ENCODE measurements around the gene PRG2. TPM values are rescaled to one million over a fixed set of nuclear protein-coding genes. Genes with fewer than 3 reads are reported as not detected.
"Not testable (repeated sequence)": the region's sequence is repeated elsewhere in the genome, so short reads cannot be mapped to it uniquely, and the experiment has no call there.

The PRG2 gene
- total RNA-seq, 1 donor = not detected

- TF ChIP-seq CTCF (IDR thresholded peaks at IDR 0.05; ENCODE audit: extremely low read depth, low read depth, low read length) = no peak
- no peak for DNase-seq (ENCODE audit: insufficient read length, low spot score, missing footprints)
- no peaks in the 10 kb centered on the region for H3K27me3 ChIP-seq (ENCODE audit: insufficient read depth, low read length)
- peaks cover 27% of the 10 kb centered on the region for H3K36me3 ChIP-seq (ENCODE audit: insufficient read depth, low read length)
- peaks cover 3% of the 10 kb centered on the region for H3K4me1 ChIP-seq (ENCODE audit: insufficient read depth, low read length)
- H3K4me3 ChIP-seq (ENCODE audit: insufficient read depth, low read length) = no peak overlapping the region
- H2AFZ ChIP-seq (ENCODE audit: low read length) = no peak overlapping the region
- no peaks in the 10 kb centered on the region for H4K20me1 ChIP-seq (ENCODE audit: insufficient read depth, low read length)
- H3K4me2 ChIP-seq (ENCODE audit: insufficient read depth, low read length) = no peak overlapping the region
- no peaks in the 10 kb centered on the region for H3K9me3 ChIP-seq (ENCODE audit: low read depth, low read length)
- no peak overlapping the region for H3K27ac ChIP-seq (ENCODE audit: low read depth, low read length)
- no peaks in the 10 kb centered on the region for H3K79me2 ChIP-seq (ENCODE audit: insufficient read depth, low read length)
These were observed 14.9 kb upstream of the PRG2 start for GRCh38 chr11:57405271-57405860.

- DNase-seq (ENCODE audit: insufficient read length, low spot score, missing footprints) = no peak
- Histone ChIP-seq H3K27me3 (ENCODE audit: insufficient read depth, low read length) (peaks cover 3% of the 10 kb centered on the region), H3K27ac (ENCODE audit: low read depth, low read length) (no peak overlapping the region)
These were observed 13.3 kb upstream of the PRG2 start for GRCh38 chr11:57403802-57404147.

GRCh38 chr11:57403003-57403801 lies 12.8 kb upstream of the PRG2 start:
- not testable (repeated sequence) for H3K79me2 ChIP-seq (ENCODE audit: insufficient read depth, low read length); H3K27me3 ChIP-seq (ENCODE audit: insufficient read depth, low read length); H3K4me1 ChIP-seq (ENCODE audit: insufficient read depth, low read length); DNase-seq (ENCODE audit: insufficient read length, low spot score, missing footprints); H3K4me3 ChIP-seq (ENCODE audit: insufficient read depth, low read length); H3K27ac ChIP-seq (ENCODE audit: low read depth, low read length); H3K9me3 ChIP-seq (ENCODE audit: low read depth, low read length); H4K20me1 ChIP-seq (ENCODE audit: insufficient read depth, low read length); H2AFZ ChIP-seq (ENCODE audit: low read length); H3K4me2 ChIP-seq (ENCODE audit: insufficient read depth, low read length)
- H3K36me3 ChIP-seq (ENCODE audit: insufficient read depth, low read length) = peaks cover 12% of the 10 kb centered on the region

More at GRCh38 chr11:57403802-57404147, 13.3 kb upstream of the PRG2 start:
- no peak overlapping the region for H3K4me2 ChIP-seq (ENCODE audit: insufficient read depth, low read length)
- no peak for TF ChIP-seq CTCF (IDR thresholded peaks at IDR 0.05; ENCODE audit: extremely low read depth, low read depth, low read length)
- H3K9me3 ChIP-seq (ENCODE audit: low read depth, low read length) = no peaks in the 10 kb centered on the region
- no peak overlapping the region for H2AFZ ChIP-seq (ENCODE audit: low read length)
- H3K79me2 ChIP-seq (ENCODE audit: insufficient read depth, low read length) = no peaks in the 10 kb centered on the region
- H4K20me1 ChIP-seq (ENCODE audit: insufficient read depth, low read length) = no peaks in the 10 kb centered on the region
- peaks cover 16% of the 10 kb centered on the region for H3K36me3 ChIP-seq (ENCODE audit: insufficient read depth, low read length)
- H3K4me1 ChIP-seq (ENCODE audit: insufficient read depth, low read length) = peaks cover 3% of the 10 kb centered on the region
- H3K4me3 ChIP-seq (ENCODE audit: insufficient read depth, low read length) = no peak overlapping the region

GRCh38 chr11:57402188-57403002 lies 11.9 kb upstream of the PRG2 start:
- H3K79me2 ChIP-seq (ENCODE audit: insufficient read depth, low read length) = no peaks in the 10 kb centered on the region
- no peak for TF ChIP-seq CTCF (IDR thresholded peaks at IDR 0.05; ENCODE audit: extremely low read depth, low read depth, low read length)
- DNase-seq (ENCODE audit: insufficient read length, low spot score, missing footprints) = no peak

More at GRCh38 chr11:57402188-57403002, 11.9 kb upstream of the PRG2 start:
- H3K9me3 ChIP-seq (ENCODE audit: low read depth, low read length) = no peaks in the 10 kb centered on the region
- no peaks in the 10 kb centered on the region for H4K20me1 ChIP-seq (ENCODE audit: insufficient read depth, low read length)
- peaks cover 4% of the 10 kb centered on the region for H3K36me3 ChIP-seq (ENCODE audit: insufficient read depth, low read length)
- no peak overlapping the region for H2AFZ ChIP-seq (ENCODE audit: low read length)
- no peak overlapping the region for H3K27ac ChIP-seq (ENCODE audit: low read depth, low read length)
- H3K4me3 ChIP-seq (ENCODE audit: insufficient read depth, low read length) = no peak overlapping the region
- H3K4me2 ChIP-seq (ENCODE audit: insufficient read depth, low read length) = no peak overlapping the region
- peaks cover 5% of the 10 kb centered on the region for H3K27me3 ChIP-seq (ENCODE audit: insufficient read depth, low read length)
- peaks cover 3% of the 10 kb centered on the region for H3K4me1 ChIP-seq (ENCODE audit: insufficient read depth, low read length)
